GF-D8 (cell line): ENCODE measurements around the gene UCP1.
"Not testable (repeated sequence)": the region's sequence is repeated elsewhere in the genome, so short reads cannot be mapped to it uniquely, and the experiment has no call there.

Experiments used
- DNase-seq: peaks from one replicate; lab custom pipeline; 2025; lab: John Stamatoyannopoulos, UW

UCP1 gene

DNA sequence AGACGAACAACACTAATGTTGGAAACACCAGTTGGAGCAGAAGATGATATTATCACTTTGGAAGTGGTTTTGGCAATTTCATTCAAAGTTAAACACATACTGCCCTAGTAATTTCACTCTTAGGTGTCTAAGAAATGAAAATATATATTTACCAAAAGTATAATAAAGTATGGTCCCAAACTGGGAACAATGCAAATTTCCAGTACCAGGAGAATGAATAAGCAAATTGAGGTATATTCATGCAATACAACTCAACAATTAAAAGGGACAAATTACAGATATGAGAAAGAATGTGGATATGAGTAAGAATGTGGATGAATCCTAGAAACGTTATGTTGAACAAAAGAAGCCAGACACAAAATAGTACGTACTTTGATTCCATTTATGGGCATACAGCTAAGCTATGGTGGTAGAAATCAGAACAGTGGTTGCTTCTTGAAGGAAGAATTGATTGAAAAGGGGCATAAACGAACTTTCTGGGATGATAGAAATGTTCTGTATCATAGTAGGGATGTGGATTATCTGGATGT lies 34.7 kb downstream of the UCP1 start:
- no peak for DNase-seq

- DNase-seq: peak; percentile 38
Measured at GRCh38 chr4:140529434-140529833, 39.3 kb downstream of the UCP1 start.

DNA sequence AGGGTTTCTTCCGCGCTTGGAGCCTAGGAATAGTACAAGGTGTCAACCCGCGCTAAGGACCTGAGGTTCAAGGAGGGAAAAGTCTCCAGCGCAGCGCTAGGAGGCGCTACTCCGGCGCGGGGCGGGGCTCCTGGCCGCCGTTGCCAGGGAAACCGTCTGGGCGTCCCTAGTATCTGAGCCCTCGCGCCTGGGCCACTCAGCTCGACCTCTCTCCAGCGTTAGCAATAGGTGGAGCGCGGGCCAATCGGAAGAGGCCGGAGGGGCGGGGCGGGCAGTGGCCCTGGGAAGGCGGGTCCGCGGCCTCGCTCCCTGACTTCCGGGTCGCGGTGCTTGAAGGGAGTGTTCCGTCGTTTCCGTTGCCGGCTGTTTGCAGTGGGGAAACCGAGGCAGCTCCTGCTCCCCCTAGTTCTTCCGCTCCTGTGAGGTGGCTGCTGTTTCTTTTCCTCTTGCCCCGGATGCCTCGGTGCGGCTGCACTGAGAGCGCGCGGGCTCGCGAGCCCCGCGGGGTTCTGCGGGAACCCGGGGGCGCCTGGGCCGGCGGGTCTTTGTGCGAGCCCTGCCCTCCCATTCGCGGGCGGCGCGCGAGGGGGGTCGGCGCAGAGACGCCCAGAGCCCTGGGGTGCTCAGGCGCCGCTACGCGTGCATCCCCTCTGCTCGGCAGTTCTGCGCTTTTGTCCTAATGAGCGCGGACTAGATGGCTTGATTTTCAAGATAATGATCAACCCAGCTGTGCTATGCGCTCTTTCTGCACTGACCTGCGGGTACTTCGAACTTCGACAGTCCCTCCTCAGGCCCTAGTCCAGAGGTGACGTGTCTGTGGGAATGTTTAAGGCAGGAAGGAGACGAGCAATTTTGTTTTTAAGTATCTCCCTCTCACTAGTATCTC lies 44.7 kb downstream of the UCP1 start, which contains the start of gene ELMOD2:
ELMOD2 (plus strand) TSS at position 312 of the 886 bp plus-strand sequence. CDS start 1,261 bp downstream, outside the sequence.
- peak; percentile 94 for DNase-seq

DNA sequence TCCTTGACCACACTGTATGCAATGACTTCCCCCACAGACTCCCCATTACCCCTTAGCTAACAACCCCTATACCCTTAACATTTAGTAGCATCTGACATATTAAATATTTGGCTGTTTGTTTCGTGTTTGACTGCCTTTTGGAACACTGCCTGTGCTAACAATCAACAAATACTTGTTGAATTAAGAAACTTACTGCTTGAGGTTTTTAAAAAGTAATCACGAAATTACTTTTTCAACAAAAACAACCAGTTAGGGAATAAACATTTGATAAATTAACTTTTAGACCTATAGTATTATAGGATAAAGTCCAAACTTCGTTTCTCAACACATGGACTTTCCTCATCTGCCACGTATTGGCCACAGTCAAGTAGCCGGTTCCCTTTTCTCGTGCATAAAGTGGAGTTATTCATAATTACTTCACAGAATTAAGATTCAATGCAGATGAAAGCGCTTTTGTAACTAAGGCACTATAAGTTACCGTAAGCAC lies 45.3 kb downstream of the UCP1 start:
- no peak for DNase-seq

- DNase-seq: no peak
Measured at GRCh38 chr4:140515423-140515822, 53.3 kb downstream of the UCP1 start.

- DNase-seq: not testable (repeated sequence)
Measured at GRCh38 chr4:140513765-140514164, 55.0 kb downstream of the UCP1 start.
